Endothelial cell (in vitro differentiated cells): ENCODE measurements around the gene THAP10. TPM values are rescaled to one million over a fixed set of nuclear protein-coding genes. Genes with fewer than 3 reads are reported as not detected.

ENCODE experiments used
- DNase-seq: peaks from one replicate; pipeline ENCODE4 v3.0.0; 2021; ENCODE audit warnings: low spot score
- H3K27ac Mint-ChIP-seq: one replicate; pipeline ENCODE4 v1.8.0; 2021; ENCODE audit warnings: mixed read lengths, inconsistent platforms; ENCODE audit not compliant: unreplicated experiment
- H3K27me3 Mint-ChIP-seq: one replicate; pipeline ENCODE4 v1.8.0; 2021; ENCODE audit warnings: mild to moderate bottlenecking, moderate library complexity, mixed read lengths, inconsistent platforms; ENCODE audit not compliant: unreplicated experiment
- H3K36me3 Mint-ChIP-seq: one replicate; pipeline ENCODE4 v1.8.0; 2021; ENCODE audit warnings: mild to moderate bottlenecking, low read depth, mixed read lengths, inconsistent platforms; ENCODE audit not compliant: unreplicated experiment
- H3K4me1 Mint-ChIP-seq: one replicate; pipeline ENCODE4 v1.8.0; 2021; ENCODE audit warnings: mild to moderate bottlenecking, mixed read lengths, inconsistent platforms; ENCODE audit not compliant: unreplicated experiment
- H3K4me3 Mint-ChIP-seq: one replicate; pipeline ENCODE4 v1.8.0; 2021; ENCODE audit warnings: mild to moderate bottlenecking, mixed read lengths, inconsistent platforms; ENCODE audit not compliant: unreplicated experiment
- H3K9me3 Mint-ChIP-seq: one replicate; pipeline ENCODE4 v1.8.0; 2021; ENCODE audit warnings: mixed read lengths, inconsistent platforms; ENCODE audit not compliant: unreplicated experiment
- total RNA-seq: library from RNA; stranded (reverse); fragmentation: NEBNext Ultra II Directional; extraction: Animal tissue kit (Norgen Biotek cat#: 25700); gene quantifications from one replicate; pipeline ENCODE4 v1.2.1, GENCODE V29; 2021; ENCODE audit not compliant: unreplicated experiment
- TF ChIP-seq, protein P1 (sequence below): fragments of 200-600 bp; sonication (generic); IDR thresholded peaks from one replicate; pipeline ENCODE4 v1.5.0; 2021; ENCODE audit warnings: antibody characterized with exemption; ENCODE audit not compliant: unreplicated experiment

Gene THAP10
- total RNA-seq, 1 donor from 2014 or later, result 1.9 TPM

GRCh38 chr15:70833422-70833821, 58.8 kb downstream of the THAP10 start:
- no peak for DNase-seq
- H3K9me3 Mint-ChIP-seq, result peaks cover 4% of the 10 kb centered on the region
- TF ChIP-seq, protein P1, sequence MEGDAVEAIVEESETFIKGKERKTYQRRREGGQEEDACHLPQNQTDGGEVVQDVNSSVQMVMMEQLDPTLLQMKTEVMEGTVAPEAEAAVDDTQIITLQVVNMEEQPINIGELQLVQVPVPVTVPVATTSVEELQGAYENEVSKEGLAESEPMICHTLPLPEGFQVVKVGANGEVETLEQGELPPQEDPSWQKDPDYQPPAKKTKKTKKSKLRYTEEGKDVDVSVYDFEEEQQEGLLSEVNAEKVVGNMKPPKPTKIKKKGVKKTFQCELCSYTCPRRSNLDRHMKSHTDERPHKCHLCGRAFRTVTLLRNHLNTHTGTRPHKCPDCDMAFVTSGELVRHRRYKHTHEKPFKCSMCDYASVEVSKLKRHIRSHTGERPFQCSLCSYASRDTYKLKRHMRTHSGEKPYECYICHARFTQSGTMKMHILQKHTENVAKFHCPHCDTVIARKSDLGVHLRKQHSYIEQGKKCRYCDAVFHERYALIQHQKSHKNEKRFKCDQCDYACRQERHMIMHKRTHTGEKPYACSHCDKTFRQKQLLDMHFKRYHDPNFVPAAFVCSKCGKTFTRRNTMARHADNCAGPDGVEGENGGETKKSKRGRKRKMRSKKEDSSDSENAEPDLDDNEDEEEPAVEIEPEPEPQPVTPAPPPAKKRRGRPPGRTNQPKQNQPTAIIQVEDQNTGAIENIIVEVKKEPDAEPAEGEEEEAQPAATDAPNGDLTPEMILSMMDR, result no peak
- H3K27ac Mint-ChIP-seq, result no peak overlapping the region
- no peaks in the 10 kb centered on the region for H3K27me3 Mint-ChIP-seq
- no peak overlapping the region for H3K4me3 Mint-ChIP-seq
- H3K4me1 Mint-ChIP-seq, result peaks cover 3% of the 10 kb centered on the region
- H3K36me3 Mint-ChIP-seq, result peaks cover 9% of the 10 kb centered on the region

GRCh38 chr15:70832176-70832575, 60.1 kb downstream of the THAP10 start:
- no peak overlapping the region for H3K27ac Mint-ChIP-seq
- no peak for DNase-seq
- peaks cover 8% of the 10 kb centered on the region for H3K4me1 Mint-ChIP-seq

More at GRCh38 chr15:70832176-70832575, 60.1 kb downstream of the THAP10 start:
- TF ChIP-seq, protein P1, result no peak
- Mint-ChIP-seq H3K9me3 (peaks cover 4% of the 10 kb centered on the region), H3K27me3 (no peaks in the 10 kb centered on the region), H3K4me3 (no peak overlapping the region), H3K36me3 (peaks cover 9% of the 10 kb centered on the region)

Other genes starting within 250 kb of the THAP10 start
- gene UACA, start 128.9 kb downstream of the THAP10 start, total RNA-seq, result 34.2 TPM
- 4.5 TPM for gene LARP6, start 38.3 kb downstream of the THAP10 start, total RNA-seq
- 4.2 TPM for gene LRRC49, start 393 bp upstream of the THAP10 start, total RNA-seq
- 0.92 TPM for gene THSD4, start 223.0 kb upstream of the THAP10 start, total RNA-seq